Suprapubic skin (tissue), 4 donors: Measurements from ENCODE around the gene TMEM130.

ENCODE experiments used
- CTCF ChIP-seq, 2 donors: fragments of 200-600 bp in 1 of 2; fragments of 450-650 bp in 1 of 2; sonication (generic) in 1 of 2; IDR thresholded peaks; one replicate each; pipeline ENCODE4 v1.5.1; 2016 to 2019; ENCODE audit warnings: antibody characterized with exemption in 2 of 2, mild to moderate bottlenecking in 1 of 2, moderate library complexity in 1 of 2
- EP300 ChIP-seq: sonication (generic); formaldehyde crosslinking; IDR thresholded peaks from one replicate; pipeline ENCODE4 v1.6.1; 2017; ENCODE audit warnings: antibody characterized with exemption
- POLR2A ChIP-seq, 2 donors: fragments of 450-650 bp; IDR thresholded peaks; one replicate each; pipeline ENCODE4 v1.6.1; 2017; ENCODE audit warnings: antibody characterized with exemption in 2 of 2, mild to moderate bottlenecking in 2 of 2, moderate library complexity in 2 of 2
- POLR2AphosphoS5 ChIP-seq, 3 donors: sonication (generic); formaldehyde crosslinking; IDR thresholded peaks; one replicate each; pipeline ENCODE4 v1.6.1; 2017; ENCODE audit warnings: antibody characterized with exemption in 3 of 3

DNA sequence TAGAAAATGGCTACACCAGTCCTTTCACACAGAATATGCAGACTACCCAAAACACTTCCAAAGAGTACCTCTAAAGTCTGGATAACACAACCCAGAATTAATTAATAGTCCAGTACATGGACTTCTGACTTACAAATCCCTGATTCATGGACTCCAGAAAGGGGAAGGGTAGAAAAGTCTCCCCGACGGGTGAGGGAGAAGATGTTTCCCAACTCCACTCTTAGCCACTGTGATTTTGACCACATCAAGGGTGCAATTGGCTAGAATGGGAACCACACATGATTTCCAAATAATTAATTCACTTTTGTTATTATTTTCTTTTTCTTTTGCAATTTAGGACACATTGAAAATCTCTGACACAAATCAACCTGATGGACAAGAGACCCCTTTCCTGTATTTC lies 1.4 kb downstream of the TMEM130 start:
- TF ChIP-seq CTCF (IDR thresholded peaks at IDR 0.05) (no peak), POLR2AphosphoS5 (IDR thresholded peaks at IDR 0.05) (no peak), POLR2A (IDR thresholded peaks at IDR 0.05) (no peak), EP300 (no peak)
